Type B pancreatic cell (in vitro differentiated cells): ENCODE data around the gene PPTC7. TPM values are rescaled to one million over a fixed set of nuclear protein-coding genes. Genes with fewer than 3 reads are reported as not detected.
"Not testable (repeated sequence)": the region's sequence is repeated elsewhere in the genome, so short reads cannot be mapped to it uniquely, and the experiment has no call there.

Experiments used
- DNase-seq: peaks from one replicate; pipeline ENCODE4 v3.0.0; 2021; ENCODE audit warnings: mixed read lengths; ENCODE audit not compliant: unreplicated experiment; ENCODE audit errors: extremely low spot score
- H3K27ac Mint-ChIP-seq: 2 replicates; pipeline ENCODE4 v1.8.0; 2021; ENCODE audit warnings: mild to moderate bottlenecking, mixed read lengths
- H3K27me3 Mint-ChIP-seq: 2 replicates; pipeline ENCODE4 v1.8.0; 2021; ENCODE audit warnings: mixed read lengths
- H3K36me3 Mint-ChIP-seq: 2 replicates; pipeline ENCODE4 v1.8.0; 2021; ENCODE audit warnings: mixed read lengths
- H3K4me1 Mint-ChIP-seq: one replicate; pipeline ENCODE4 v1.8.0; 2021; ENCODE audit warnings: mixed read lengths; ENCODE audit not compliant: unreplicated experiment
- H3K4me3 Mint-ChIP-seq: 2 replicates; pipeline ENCODE4 v1.8.0; 2021; ENCODE audit warnings: mild to moderate bottlenecking, mixed read lengths
- H3K9me3 Mint-ChIP-seq: 2 replicates; pipeline ENCODE4 v1.8.0; 2021; ENCODE audit warnings: mixed read lengths
- total RNA-seq: library from RNA; stranded (reverse); gene quantifications from 2 replicates; pipeline ENCODE4 v1.2.1, GENCODE V29; 2021; ENCODE audit warnings: low replicate concordance
- TF ChIP-seq, protein P1 (sequence below): fragments of 200-600 bp; sonication (generic); conservative IDR thresholded peaks from 2 replicates; pipeline ENCODE4 v1.5.0; 2021; ENCODE audit warnings: antibody characterized with exemption, mild to moderate bottlenecking

PPTC7 gene
- total RNA-seq, 1 donor from 2014 or later: 14.5 TPM

GRCh38 chr12:110530511-110530910 lies 52.6 kb downstream of the PPTC7 start:
- H3K4me3 Mint-ChIP-seq: no peak overlapping the region
- DNase-seq: no peak
- TF ChIP-seq, protein P1, sequence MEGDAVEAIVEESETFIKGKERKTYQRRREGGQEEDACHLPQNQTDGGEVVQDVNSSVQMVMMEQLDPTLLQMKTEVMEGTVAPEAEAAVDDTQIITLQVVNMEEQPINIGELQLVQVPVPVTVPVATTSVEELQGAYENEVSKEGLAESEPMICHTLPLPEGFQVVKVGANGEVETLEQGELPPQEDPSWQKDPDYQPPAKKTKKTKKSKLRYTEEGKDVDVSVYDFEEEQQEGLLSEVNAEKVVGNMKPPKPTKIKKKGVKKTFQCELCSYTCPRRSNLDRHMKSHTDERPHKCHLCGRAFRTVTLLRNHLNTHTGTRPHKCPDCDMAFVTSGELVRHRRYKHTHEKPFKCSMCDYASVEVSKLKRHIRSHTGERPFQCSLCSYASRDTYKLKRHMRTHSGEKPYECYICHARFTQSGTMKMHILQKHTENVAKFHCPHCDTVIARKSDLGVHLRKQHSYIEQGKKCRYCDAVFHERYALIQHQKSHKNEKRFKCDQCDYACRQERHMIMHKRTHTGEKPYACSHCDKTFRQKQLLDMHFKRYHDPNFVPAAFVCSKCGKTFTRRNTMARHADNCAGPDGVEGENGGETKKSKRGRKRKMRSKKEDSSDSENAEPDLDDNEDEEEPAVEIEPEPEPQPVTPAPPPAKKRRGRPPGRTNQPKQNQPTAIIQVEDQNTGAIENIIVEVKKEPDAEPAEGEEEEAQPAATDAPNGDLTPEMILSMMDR: no peak
- H3K27me3 Mint-ChIP-seq: no peaks in the 10 kb centered on the region
- H3K4me1 Mint-ChIP-seq: no peaks in the 10 kb centered on the region
- H3K9me3 Mint-ChIP-seq: no peaks in the 10 kb centered on the region
- H3K36me3 Mint-ChIP-seq: peaks cover 4% of the 10 kb centered on the region
- no peak overlapping the region for H3K27ac Mint-ChIP-seq

DNA sequence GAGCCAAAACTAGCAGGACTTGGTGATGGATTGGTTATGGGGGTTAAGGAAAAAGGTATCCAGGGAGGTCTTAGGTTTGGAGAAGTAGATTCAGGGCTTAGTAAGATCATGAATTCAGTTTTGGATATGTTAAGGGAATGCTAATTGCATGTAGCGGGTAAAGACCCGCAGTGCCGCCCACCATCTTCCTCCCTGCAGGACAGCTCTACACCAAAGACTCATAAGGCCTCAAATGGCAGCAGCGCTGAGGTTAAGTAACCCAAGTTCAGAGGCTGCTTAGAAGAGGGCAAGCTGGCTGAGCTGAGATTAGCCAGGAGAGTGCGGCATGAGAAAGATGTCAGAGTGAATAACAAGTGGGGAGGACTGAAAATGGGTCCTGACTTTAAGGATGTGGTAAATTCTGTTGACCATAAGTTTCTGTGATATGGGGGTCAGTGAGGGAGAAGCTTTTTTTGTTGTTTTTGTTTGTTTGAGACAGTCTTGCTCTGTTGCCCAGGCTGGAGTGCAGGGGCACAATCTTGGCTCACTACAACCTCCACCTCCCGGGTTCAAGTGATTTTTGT lies 54.8 kb downstream of the PPTC7 start:
- Mint-ChIP-seq H3K27me3 (no peaks in the 10 kb centered on the region), H3K4me1 (no peaks in the 10 kb centered on the region), H3K9me3 (no peaks in the 10 kb centered on the region), H3K4me3 (no peak overlapping the region), H3K27ac (no peak overlapping the region), H3K36me3 (peaks cover 4% of the 10 kb centered on the region)
- TF ChIP-seq, protein P1: no peak
- no peak for DNase-seq

GRCh38 chr12:110520876-110521712 lies 62.0 kb downstream of the PPTC7 start:
- not testable (repeated sequence) for H3K27ac Mint-ChIP-seq

GRCh38 chr12:110518014-110518413 lies 65.1 kb downstream of the PPTC7 start:
- not testable (repeated sequence) for H3K4me3 Mint-ChIP-seq, DNase-seq

More at GRCh38 chr12:110520876-110521712, 62.0 kb downstream of the PPTC7 start:
- H3K36me3 Mint-ChIP-seq, H3K4me1 Mint-ChIP-seq, H3K9me3 Mint-ChIP-seq, H3K27me3 Mint-ChIP-seq, H3K4me3 Mint-ChIP-seq, DNase-seq: not testable (repeated sequence)

GRCh38 chr12:110516995-110517394 lies 66.1 kb downstream of the PPTC7 start:
- H3K4me1 Mint-ChIP-seq: no peaks in the 10 kb centered on the region
- TF ChIP-seq, protein P1: no peak
- H3K27ac Mint-ChIP-seq: no peak overlapping the region

More at GRCh38 chr12:110518014-110518413, 65.1 kb downstream of the PPTC7 start:
- not testable (repeated sequence) for H3K4me1 Mint-ChIP-seq, H3K27me3 Mint-ChIP-seq, H3K9me3 Mint-ChIP-seq, H3K27ac Mint-ChIP-seq, H3K36me3 Mint-ChIP-seq

GRCh38 chr12:110514363-110514762 lies 68.8 kb downstream of the PPTC7 start:
- Mint-ChIP-seq H3K4me3 (no peak overlapping the region), H3K27me3 (peaks cover 5% of the 10 kb centered on the region), H3K27ac (no peak overlapping the region), H3K36me3 (no peaks in the 10 kb centered on the region), H3K4me1 (no peaks in the 10 kb centered on the region), H3K9me3 (no peaks in the 10 kb centered on the region)
- no peak for DNase-seq
- TF ChIP-seq, protein P1: no peak

More at GRCh38 chr12:110516995-110517394, 66.1 kb downstream of the PPTC7 start:
- Mint-ChIP-seq H3K9me3 (no peaks in the 10 kb centered on the region), H3K36me3 (no peaks in the 10 kb centered on the region), H3K4me3 (no peak overlapping the region), H3K27me3 (no peaks in the 10 kb centered on the region)
- no peak for DNase-seq
